ENCODE measurements around the gene RNASET2. TPM values are rescaled to one million over a fixed set of nuclear protein-coding genes. Genes with fewer than 3 reads are reported as not detected.

Gene RNASET2
- total and polyA plus RNA-seq, 4 donors: 55.2 to 92.1 (median 77.8) TPM

DNA sequence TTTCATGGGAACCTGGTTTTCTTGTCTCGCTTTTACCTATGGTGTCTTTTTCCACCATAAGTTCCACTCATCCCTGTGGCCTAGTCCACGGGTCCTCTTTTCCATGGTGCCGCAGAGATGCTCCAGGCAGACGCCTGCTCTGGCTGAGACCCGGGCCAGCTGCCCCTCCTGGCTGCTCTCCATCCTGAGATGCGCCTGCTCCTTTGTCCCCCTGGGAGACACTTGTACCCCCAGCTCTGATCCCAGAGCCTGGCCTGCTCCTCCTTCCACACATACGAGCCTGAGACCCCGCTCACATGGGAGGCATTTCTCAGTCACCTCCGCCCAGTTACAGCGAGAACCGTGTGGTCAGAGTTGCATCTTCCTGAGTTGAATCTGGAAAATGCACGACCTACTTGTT lies 29.6 kb downstream of the RNASET2 start:
- H3K27me3 ChIP-seq (ENCODE audit: control insufficient read depth in 3 of 3, insufficient read depth in 3 of 3, low read length in 2 of 3): no peaks in the 10 kb centered on the region
- peak overlapping the region in 1 of 2 donors; percentile 25 for H3K27ac ChIP-seq (ENCODE audit: low read depth in 1 of 2, low read length in 1 of 2)
- WGBS, 2 donors: 93 to 96% methylated on average over 12 of the region's 12 CpGs
- peaks cover 0 to 2% (median 0%) of the 10 kb centered on the region in 4 donors for H3K9me3 ChIP-seq (ENCODE audit: control insufficient read depth in 4 of 4, insufficient read depth in 3 of 4, low read length in 3 of 4)
- DNase-seq (no peak), ATAC-seq (ENCODE audit: insufficient read depth, low FRiP score) (no peak)
- H3K36me3 ChIP-seq (ENCODE audit: control insufficient read depth in 4 of 4, insufficient read depth in 4 of 4, low read length in 4 of 4): peaks cover 0 to 8% (median 2%) of the 10 kb centered on the region in 4 donors
- no peaks in the 10 kb centered on the region for H3K4me1 ChIP-seq (ENCODE audit: control insufficient read depth in 5 of 5, insufficient read depth in 5 of 5, low read length in 5 of 5)
- TF ChIP-seq, protein P1, sequence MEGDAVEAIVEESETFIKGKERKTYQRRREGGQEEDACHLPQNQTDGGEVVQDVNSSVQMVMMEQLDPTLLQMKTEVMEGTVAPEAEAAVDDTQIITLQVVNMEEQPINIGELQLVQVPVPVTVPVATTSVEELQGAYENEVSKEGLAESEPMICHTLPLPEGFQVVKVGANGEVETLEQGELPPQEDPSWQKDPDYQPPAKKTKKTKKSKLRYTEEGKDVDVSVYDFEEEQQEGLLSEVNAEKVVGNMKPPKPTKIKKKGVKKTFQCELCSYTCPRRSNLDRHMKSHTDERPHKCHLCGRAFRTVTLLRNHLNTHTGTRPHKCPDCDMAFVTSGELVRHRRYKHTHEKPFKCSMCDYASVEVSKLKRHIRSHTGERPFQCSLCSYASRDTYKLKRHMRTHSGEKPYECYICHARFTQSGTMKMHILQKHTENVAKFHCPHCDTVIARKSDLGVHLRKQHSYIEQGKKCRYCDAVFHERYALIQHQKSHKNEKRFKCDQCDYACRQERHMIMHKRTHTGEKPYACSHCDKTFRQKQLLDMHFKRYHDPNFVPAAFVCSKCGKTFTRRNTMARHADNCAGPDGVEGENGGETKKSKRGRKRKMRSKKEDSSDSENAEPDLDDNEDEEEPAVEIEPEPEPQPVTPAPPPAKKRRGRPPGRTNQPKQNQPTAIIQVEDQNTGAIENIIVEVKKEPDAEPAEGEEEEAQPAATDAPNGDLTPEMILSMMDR (IDR thresholded peaks at IDR 0.05; ENCODE audit: control extremely low read depth, extremely low read depth): no peak
- H3K9ac ChIP-seq (ENCODE audit: insufficient read depth in 1 of 2, low read length in 2 of 2): no peak overlapping the region
- H3K4me3 ChIP-seq: no peak overlapping the region

DNA sequence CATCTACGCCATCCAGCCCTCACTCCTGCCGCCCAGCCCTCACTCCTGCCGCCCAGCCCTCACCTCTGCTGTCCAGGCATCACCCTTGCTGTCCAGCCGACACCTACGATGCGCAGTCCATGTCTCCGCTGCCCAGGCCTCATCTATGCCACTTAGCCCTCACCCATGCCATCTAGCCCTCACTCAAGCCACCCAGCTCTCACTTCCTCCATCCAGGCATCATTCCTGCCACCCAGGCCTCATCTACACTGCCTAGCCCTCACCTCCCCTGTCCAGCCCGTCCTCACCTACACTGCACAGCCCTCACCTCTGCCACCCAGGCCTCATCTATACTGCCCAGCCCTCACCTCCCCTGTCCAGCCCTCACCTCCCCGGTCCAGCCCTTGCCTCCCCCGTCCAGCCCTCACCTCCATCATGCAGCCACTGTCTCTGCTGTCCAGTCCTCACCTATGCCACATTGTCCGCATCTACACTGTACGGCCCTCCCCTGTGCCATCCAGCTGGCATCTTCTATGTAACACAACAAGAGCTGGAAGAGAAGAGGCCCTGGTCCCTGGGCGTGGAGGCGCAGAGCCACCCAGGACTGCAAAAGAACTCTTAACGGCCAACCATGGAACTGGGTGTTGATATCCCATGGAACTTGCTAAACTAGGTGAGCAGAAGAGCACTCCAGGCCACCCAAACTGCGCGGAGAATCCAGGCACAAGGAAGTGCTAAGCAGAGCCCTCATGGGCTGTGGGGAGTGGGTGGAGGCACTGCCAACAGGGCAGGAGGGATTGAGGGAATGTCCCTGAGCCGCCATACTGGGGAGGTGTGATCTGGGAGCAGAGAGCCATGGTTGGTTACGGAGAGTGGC lies 31.0 kb downstream of the RNASET2 start:
- no peak overlapping the region for H3K4me3 ChIP-seq
- ATAC-seq (ENCODE audit: insufficient read depth, low FRiP score): no peak
- H3K9ac ChIP-seq (ENCODE audit: insufficient read depth in 1 of 2, low read length in 2 of 2): no peak overlapping the region
- H3K27ac ChIP-seq (ENCODE audit: low read depth in 1 of 2, low read length in 1 of 2): no peak overlapping the region
- no peak for DNase-seq
- no peaks in the 10 kb centered on the region for H3K27me3 ChIP-seq (ENCODE audit: control insufficient read depth in 3 of 3, insufficient read depth in 3 of 3, low read length in 2 of 3)
- H3K9me3 ChIP-seq (ENCODE audit: control insufficient read depth in 4 of 4, insufficient read depth in 3 of 4, low read length in 3 of 4): peaks cover 0 to 2% (median 0%) of the 10 kb centered on the region in 4 donors
- TF ChIP-seq, protein P1 (IDR thresholded peaks at IDR 0.05; ENCODE audit: control extremely low read depth, extremely low read depth): no peak
- peaks cover 0 to 5% (median 2%) of the 10 kb centered on the region in 4 donors for H3K36me3 ChIP-seq (ENCODE audit: control insufficient read depth in 4 of 4, insufficient read depth in 4 of 4, low read length in 4 of 4)
- 94 to 98% methylated on average over 19 of the region's 19 CpGs for WGBS, 2 donors
- H3K4me1 ChIP-seq (ENCODE audit: control insufficient read depth in 5 of 5, insufficient read depth in 5 of 5, low read length in 5 of 5): no peaks in the 10 kb centered on the region

DNA sequence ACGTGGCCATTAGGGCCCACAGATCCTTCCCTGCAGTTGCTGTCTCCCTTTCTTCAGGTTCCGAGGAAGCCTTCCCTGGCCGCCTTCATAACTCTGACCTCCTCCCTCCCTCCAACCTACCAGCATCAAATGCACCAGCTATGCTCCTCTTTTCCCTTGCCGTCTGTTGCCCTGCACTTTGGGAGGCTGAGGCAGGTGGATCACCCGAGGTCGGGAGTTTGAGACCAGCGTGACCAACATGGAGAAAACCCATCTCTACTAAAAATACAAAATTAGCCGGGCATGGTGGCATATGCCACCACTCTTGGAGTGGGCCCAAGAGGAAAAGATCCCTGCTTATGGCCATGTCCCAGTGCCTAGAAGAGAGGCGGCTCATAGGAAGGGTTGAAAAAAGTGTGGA lies 31.8 kb downstream of the RNASET2 start:
- H3K9me3 ChIP-seq (ENCODE audit: control insufficient read depth in 4 of 4, insufficient read depth in 3 of 4, low read length in 3 of 4): no peaks in the 10 kb centered on the region
- no peak overlapping the region for H3K27ac ChIP-seq (ENCODE audit: low read depth in 1 of 2, low read length in 1 of 2)
- H3K4me1 ChIP-seq (ENCODE audit: control insufficient read depth in 5 of 5, insufficient read depth in 5 of 5, low read length in 5 of 5): no peaks in the 10 kb centered on the region
- TF ChIP-seq, protein P1 (IDR thresholded peaks at IDR 0.05; ENCODE audit: control extremely low read depth, extremely low read depth): no peak
- DNase-seq (no peak), ATAC-seq (ENCODE audit: insufficient read depth, low FRiP score) (no peak)
- H3K4me3 ChIP-seq: no peak overlapping the region
- no peak overlapping the region for H3K9ac ChIP-seq (ENCODE audit: insufficient read depth in 1 of 2, low read length in 2 of 2)
- 98% methylated on average over 9 of the region's 9 CpGs for WGBS, 2 donors
- no peaks in the 10 kb centered on the region for H3K27me3 ChIP-seq (ENCODE audit: control insufficient read depth in 3 of 3, insufficient read depth in 3 of 3, low read length in 2 of 3)
- peaks cover 0 to 5% (median 0%) of the 10 kb centered on the region in 4 donors for H3K36me3 ChIP-seq (ENCODE audit: control insufficient read depth in 4 of 4, insufficient read depth in 4 of 4, low read length in 4 of 4)
